Effector CD4-positive, alpha-beta T cell (primary cell): ENCODE data around the gene PTH1R.

ENCODE experiments used
- DNase-seq: peaks from one replicate; pipeline ENCODE4 v3.0.0-alpha.2; 2020

Gene PTH1R

DNA sequence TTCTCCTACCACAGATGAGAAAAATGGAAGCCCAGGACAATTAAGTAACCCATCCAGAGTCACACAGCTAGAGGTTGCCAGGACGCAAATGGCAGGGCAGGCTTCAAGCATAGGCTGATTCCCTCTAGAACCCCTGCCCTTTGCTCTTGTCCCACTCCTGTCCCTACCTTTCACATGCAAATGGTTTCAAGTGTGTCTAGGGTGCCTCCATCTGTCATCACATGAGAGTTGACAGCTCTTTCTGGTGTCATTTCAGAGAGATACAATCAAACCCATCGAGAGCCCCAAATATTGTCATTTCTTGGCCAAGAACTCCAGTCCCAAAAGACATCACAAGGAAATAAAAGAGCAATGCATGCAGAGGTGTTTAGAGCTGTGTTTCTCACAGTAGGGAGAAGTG, 75.3 kb downstream of the PTH1R start:
- no peak for DNase-seq
